ACC112 (cell line): ENCODE measurements around the gene MED15.
A peak's percentile ranks its signal among the peaks of the same experiment; 100 is the strongest.

ENCODE experiments used
- H2AFZ ChIP-seq: fragments of 200-600 bp; sonication (generic); one replicate; pipeline ENCODE4 v1.6.0; 2017; ENCODE audit warnings: antibody characterized with exemption, low read length; ENCODE audit not compliant: unreplicated experiment
- H3K27ac ChIP-seq: fragments of 200-600 bp; sonication (generic); 2 replicates; pipeline ENCODE4 v1.5.1; 2014; ENCODE audit warnings: low read depth, mild to moderate bottlenecking, antibody characterized with exemption, low read length, moderate library complexity
- H3K27me3 ChIP-seq: fragments of 200-600 bp; sonication (generic); 2 replicates; pipeline ENCODE4 v1.6.1; 2014; ENCODE audit warnings: mild to moderate bottlenecking, antibody characterized with exemption, low read length, moderate library complexity, mixed read lengths; ENCODE audit not compliant: insufficient read depth
- H3K36me3 ChIP-seq: fragments of 200-600 bp; sonication (generic); 2 replicates; pipeline ENCODE4 v1.6.1; 2016; ENCODE audit warnings: mild to moderate bottlenecking, antibody characterized with exemption, low read length, moderate library complexity, mixed read lengths; ENCODE audit not compliant: insufficient read depth
- H3K4me1 ChIP-seq: fragments of 200-600 bp; sonication (generic); one replicate; pipeline ENCODE4 v1.6.1; 2016; ENCODE audit warnings: low read length, mixed read lengths; ENCODE audit not compliant: insufficient read depth, unreplicated experiment, control insufficient read depth
- H3K4me3 ChIP-seq: fragments of 200-600 bp; sonication (generic); 2 replicates; pipeline ENCODE4 v1.5.1; 2014; ENCODE audit warnings: mild to moderate bottlenecking, low read depth, low read length
- H3K79me2 ChIP-seq: fragments of 200-600 bp; sonication (generic); one replicate; pipeline ENCODE4 v1.6.0; 2016; ENCODE audit warnings: low read length; ENCODE audit not compliant: control insufficient read depth, unreplicated experiment, insufficient read depth

The MED15 gene

DNA sequence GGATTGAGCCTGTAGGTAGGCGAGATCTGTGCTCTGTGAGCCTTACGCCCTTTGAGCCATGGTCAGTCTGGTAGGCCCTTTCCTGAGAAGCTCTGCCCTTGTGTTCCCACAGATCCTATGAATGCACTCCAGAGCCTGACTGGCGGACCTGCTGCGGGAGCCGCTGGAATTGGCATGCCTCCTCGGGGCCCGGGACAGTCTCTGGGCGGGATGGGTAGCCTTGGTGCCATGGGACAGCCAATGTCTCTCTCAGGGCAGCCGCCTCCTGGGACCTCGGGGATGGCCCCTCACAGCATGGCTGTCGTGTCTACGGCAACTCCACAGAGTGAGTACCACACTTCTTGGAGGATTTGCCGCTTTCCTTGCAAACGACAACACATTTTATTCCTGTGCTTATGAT is 47.4 kb downstream of the MED15 start:
- Histone ChIP-seq H3K27me3 (no peaks in the 10 kb centered on the region), H3K4me3 (no peak overlapping the region), H2AFZ (no peak overlapping the region), H3K4me1 (peaks cover 37% of the 10 kb centered on the region), H3K36me3 (peaks cover 28% of the 10 kb centered on the region), H3K27ac (no peak overlapping the region), H3K79me2 (peaks cover 64% of the 10 kb centered on the region)

GRCh38 chr22:20558534-20558933 is 51.1 kb downstream of the MED15 start:
- no peaks in the 10 kb centered on the region for H3K27me3 ChIP-seq
- H2AFZ ChIP-seq, result no peak overlapping the region
- peaks cover 2% of the 10 kb centered on the region for H3K4me1 ChIP-seq
- H3K4me3 ChIP-seq, result no peak overlapping the region
- H3K27ac ChIP-seq, result no peak overlapping the region
- peaks cover 29% of the 10 kb centered on the region for H3K36me3 ChIP-seq
- peaks cover 35% of the 10 kb centered on the region for H3K79me2 ChIP-seq

DNA sequence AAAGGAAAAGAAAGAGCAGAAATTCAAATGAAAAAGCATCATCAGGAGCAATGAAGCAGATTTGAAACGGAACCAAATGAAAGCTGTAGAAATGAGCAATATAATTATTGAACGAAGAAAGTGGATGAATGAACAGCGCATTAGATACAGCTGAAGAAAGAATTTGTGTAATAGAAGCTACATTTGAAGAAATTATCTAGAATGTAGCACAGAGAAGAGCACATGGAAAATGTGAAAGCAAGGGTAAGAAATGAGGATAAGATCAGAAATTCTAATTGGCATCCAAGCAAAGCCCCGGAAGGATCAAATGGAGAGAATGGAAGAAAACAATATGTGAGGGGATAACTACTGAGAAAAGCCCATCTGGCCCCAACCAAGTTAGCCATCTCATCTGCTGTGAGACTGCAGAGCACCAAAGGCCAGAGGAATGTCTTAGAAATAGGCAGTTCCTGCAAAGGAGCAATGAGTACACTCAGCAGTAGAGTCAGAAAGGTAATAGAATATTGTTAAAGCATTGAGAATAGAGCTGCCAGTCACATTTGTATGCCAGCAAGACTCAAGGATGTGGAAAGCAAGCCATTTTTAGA is 51.9 kb downstream of the MED15 start:
- no peak overlapping the region for H3K27ac ChIP-seq
- H3K4me3 ChIP-seq, result no peak overlapping the region
- peaks cover 30% of the 10 kb centered on the region for H3K79me2 ChIP-seq
- H3K36me3 ChIP-seq, result peaks cover 29% of the 10 kb centered on the region
- no peak overlapping the region for H2AFZ ChIP-seq
- no peaks in the 10 kb centered on the region for H3K27me3 ChIP-seq
- no peaks in the 10 kb centered on the region for H3K4me1 ChIP-seq

DNA sequence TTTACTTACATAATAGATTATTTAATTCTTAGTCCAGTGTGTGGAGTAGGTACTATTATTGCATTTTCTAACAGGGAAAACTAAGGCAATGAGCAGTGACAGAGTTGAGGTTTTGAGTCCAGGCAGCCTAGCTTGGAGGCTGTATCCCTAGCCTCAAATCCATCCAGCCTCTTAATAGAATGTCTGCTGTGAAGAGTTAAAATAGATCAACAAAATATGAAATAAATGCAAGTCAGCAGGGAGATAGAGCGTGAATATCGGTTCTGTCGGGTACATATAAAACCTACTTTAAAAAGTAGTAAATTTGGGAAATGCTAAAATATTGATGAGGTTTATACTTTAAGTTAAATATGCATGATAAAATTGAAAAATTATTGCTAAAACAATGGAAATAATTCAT is 53.3 kb downstream of the MED15 start:
- H3K4me1 ChIP-seq, result peaks cover 3% of the 10 kb centered on the region
- peaks cover 21% of the 10 kb centered on the region for H3K79me2 ChIP-seq
- H3K36me3 ChIP-seq, result peaks cover 22% of the 10 kb centered on the region

GRCh38 chr22:20561882-20562281 is 54.5 kb downstream of the MED15 start:
- peaks cover 16% of the 10 kb centered on the region for H3K36me3 ChIP-seq
- H2AFZ ChIP-seq, result no peak overlapping the region
- H3K27me3 ChIP-seq, result no peaks in the 10 kb centered on the region
- H3K4me3 ChIP-seq, result no peak overlapping the region
- H3K4me1 ChIP-seq, result peaks cover 12% of the 10 kb centered on the region
- H3K27ac ChIP-seq, result no peak overlapping the region
- peaks cover 14% of the 10 kb centered on the region for H3K79me2 ChIP-seq

More for the DNA sequence above, 53.3 kb downstream of the MED15 start:
- Histone ChIP-seq H3K4me3 (no peak overlapping the region), H3K27ac (no peak overlapping the region), H3K27me3 (no peaks in the 10 kb centered on the region), H2AFZ (no peak overlapping the region)

DNA sequence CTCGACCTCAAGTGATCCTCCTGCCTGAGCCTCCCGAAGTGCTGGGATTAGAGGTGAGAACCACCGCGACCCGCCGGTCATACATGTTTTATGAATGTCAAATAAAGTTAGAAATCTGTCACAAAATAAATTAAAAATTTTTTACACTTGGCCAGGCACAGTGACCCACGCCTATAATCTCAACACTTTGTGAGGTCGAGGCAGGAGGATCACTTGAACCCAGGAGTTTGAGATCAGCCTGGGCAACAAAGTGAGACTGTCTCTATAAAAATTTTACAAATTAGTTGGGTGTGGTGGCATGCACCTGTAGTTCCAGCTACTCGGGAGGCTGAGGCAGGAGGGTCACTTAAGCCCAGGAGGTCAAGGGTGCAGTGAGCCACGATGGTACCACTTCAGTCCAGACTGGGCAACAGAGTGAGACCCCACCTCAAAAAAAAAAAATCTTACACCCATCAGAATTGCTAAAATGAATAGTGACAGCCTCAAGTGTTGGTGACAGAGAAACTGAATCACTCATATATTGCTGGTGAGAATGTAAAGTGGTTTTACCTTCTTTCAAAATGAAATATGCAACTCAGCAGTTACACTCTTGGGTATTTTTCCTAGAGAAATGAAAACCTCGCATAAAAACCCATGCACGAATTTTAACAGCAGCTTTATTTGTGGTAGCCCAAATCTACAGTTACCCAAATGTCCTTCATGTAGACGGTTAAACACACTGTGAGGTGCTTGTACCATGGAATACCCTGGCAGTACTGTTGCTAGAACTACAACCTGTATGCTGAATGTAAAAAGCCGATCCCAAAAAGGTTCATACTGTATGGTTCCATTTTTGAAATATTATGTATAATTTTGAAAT is 55.4 kb downstream of the MED15 start:
- Histone ChIP-seq H3K27ac (no peak overlapping the region), H2AFZ (no peak overlapping the region), H3K4me3 (no peak overlapping the region), H3K36me3 (peaks cover 12% of the 10 kb centered on the region; the same call in 1 of the 2 replicates), H3K27me3 (no peaks in the 10 kb centered on the region), H3K79me2 (peaks cover 11% of the 10 kb centered on the region), H3K4me1 (peaks cover 22% of the 10 kb centered on the region)

DNA sequence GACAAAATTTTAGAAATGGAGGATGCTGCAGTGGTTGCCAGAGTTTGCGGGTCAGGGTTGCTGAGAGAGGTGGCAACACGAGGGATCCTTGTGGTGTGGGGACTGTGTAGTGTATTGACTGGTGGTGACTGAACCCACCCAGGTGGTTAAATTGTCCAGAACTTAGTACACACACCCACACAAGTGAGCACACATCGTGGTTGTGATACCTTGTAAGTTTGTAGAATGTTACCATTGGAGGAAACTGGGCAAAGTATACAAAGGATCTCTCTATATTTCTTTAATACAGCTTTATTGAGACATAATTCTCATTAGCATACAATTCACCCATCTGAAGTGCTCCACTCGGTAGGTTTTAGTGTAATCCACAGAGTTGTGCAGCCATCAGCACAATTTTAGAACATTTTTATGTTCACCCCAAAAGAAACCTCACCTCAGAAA is 56.1 kb downstream of the MED15 start:
- Histone ChIP-seq H3K27me3 (no peaks in the 10 kb centered on the region), H3K27ac (no peak overlapping the region), H3K4me3 (no peak overlapping the region), H3K4me1 (peaks cover 28% of the 10 kb centered on the region), H3K36me3 (peaks cover 12% of the 10 kb centered on the region), H3K79me2 (peaks cover 13% of the 10 kb centered on the region), H2AFZ (no peak overlapping the region)

- Histone ChIP-seq H3K4me1 (peaks cover 32% of the 10 kb centered on the region), H3K36me3 (peaks cover 8% of the 10 kb centered on the region), H3K27ac (no peak overlapping the region), H3K79me2 (peaks cover 9% of the 10 kb centered on the region), H3K4me3 (no peak overlapping the region), H2AFZ (no peak overlapping the region), H3K27me3 (no peaks in the 10 kb centered on the region)
Observed at GRCh38 chr22:20563941-20564371, 56.5 kb downstream of the MED15 start.

- H3K4me1 ChIP-seq, result peaks cover 41% of the 10 kb centered on the region
- H3K4me3 ChIP-seq, result no peak overlapping the region
- no peak overlapping the region for H2AFZ ChIP-seq
- H3K27me3 ChIP-seq, result no peaks in the 10 kb centered on the region
- H3K36me3 ChIP-seq, result no peaks in the 10 kb centered on the region; the same call in 1 of the 2 replicates
- peak overlapping the region; percentile 34 for H3K27ac ChIP-seq
- peaks cover 3% of the 10 kb centered on the region for H3K79me2 ChIP-seq
Observed at GRCh38 chr22:20565079-20565734, 57.8 kb downstream of the MED15 start.

DNA sequence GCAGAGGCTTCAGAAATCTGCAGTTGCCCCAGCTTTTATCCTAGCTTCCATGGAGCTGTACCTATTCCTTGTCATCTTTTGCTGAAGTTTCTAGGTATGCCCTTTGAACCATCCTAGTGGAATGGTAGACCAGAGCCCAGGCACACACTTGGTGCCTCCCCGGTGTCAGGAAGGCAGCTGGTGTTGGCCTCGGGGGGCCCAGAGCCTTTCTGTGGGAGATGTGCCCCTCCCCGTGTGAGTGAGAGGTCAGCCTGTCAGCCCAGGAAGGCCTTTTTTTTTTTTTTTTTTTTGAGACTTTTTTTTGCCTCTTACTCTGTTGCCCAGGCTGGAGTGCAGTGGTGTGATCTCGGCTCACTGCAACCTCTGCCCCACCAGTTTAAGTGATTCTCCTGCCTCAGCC is 58.4 kb downstream of the MED15 start:
- peaks cover 42% of the 10 kb centered on the region for H3K4me1 ChIP-seq
- H3K4me3 ChIP-seq, result no peak overlapping the region
- peak overlapping the region; percentile 22; the same call in 1 of the 2 replicates for H3K27ac ChIP-seq

More for the DNA sequence above, 58.4 kb downstream of the MED15 start:
- Histone ChIP-seq H3K79me2 (peaks cover 3% of the 10 kb centered on the region), H3K36me3 (no peaks in the 10 kb centered on the region; the same call in 1 of the 2 replicates), H2AFZ (no peak overlapping the region), H3K27me3 (no peaks in the 10 kb centered on the region)
